OCI-LY7 (cell line): ENCODE measurements around the gene BCL2L12. TPM values are rescaled to one million over a fixed set of nuclear protein-coding genes. Genes with fewer than 3 reads are reported as not detected.

Source experiments
- BruUV-seq: library from RNA; stranded (reverse); fragments of 400-500 nt; replicated peaks from 2 replicates; lab custom pipeline; 2021; lab: Mats Ljungman, UMichigan
- CTCF ChIA-PET: fragments of 300-600 bp; sonication (Branson Sonifier 250); formaldehyde crosslinking; loops from one replicate; lab custom pipeline; 2022; ENCODE audit warnings: antibody characterized with exemption; ENCODE audit not compliant: unreplicated experiment; lab: Charles Lee
- POLR2A ChIA-PET: fragments of 300-600 bp; sonication (Branson Sonifier 250); formaldehyde crosslinking; loops from one replicate; lab custom pipeline; 2022; ENCODE audit warnings: antibody characterized with exemption; lab: Charles Lee
- DNase-seq: peaks from one replicate; pipeline ENCODE4 v3.0.0-alpha.2; 2015; ENCODE audit warnings: low spot score
- H2AFZ ChIP-seq: fragments of 200-600 bp; sonication (generic), shearing (Covaris generic); 2 replicates; pipeline ENCODE4 v1.6.1; 2014; ENCODE audit warnings: mild to moderate bottlenecking, antibody characterized with exemption, low read length, moderate library complexity
- H3K27ac ChIP-seq: fragments of 200-600 bp; sonication (generic); 2 replicates; pipeline ENCODE4 v1.5.1; 2014; ENCODE audit warnings: mixed run types, low read depth, mild to moderate bottlenecking, moderate library complexity, low read length, inconsistent platforms; ENCODE audit not compliant: poor library complexity, severe bottlenecking
- H3K36me3 ChIP-seq: fragments of 200-600 bp; sonication (generic); 2 replicates; pipeline ENCODE4 v1.6.1; 2014; ENCODE audit warnings: mild to moderate bottlenecking, antibody characterized with exemption, low read length, moderate library complexity, mixed read lengths; ENCODE audit not compliant: insufficient read depth
- H3K4me1 ChIP-seq: fragments of 200-600 bp; sonication (generic); 2 replicates; pipeline ENCODE4 v1.5.1; 2014; ENCODE audit warnings: mild to moderate bottlenecking, low read length; ENCODE audit not compliant: insufficient read depth, poor library complexity, severe bottlenecking
- H3K4me2 ChIP-seq: fragments of 200-600 bp; sonication (generic); 2 replicates; pipeline ENCODE4 v1.6.1; 2014; ENCODE audit warnings: mild to moderate bottlenecking, low read length
- H3K4me3 ChIP-seq: fragments of 200-600 bp; sonication (generic); 2 replicates; pipeline ENCODE4 v1.5.1; 2014; ENCODE audit warnings: mild to moderate bottlenecking, low read depth, low read length; ENCODE audit not compliant: poor library complexity, severe bottlenecking
- H3K79me2 ChIP-seq: fragments of 200-600 bp; sonication (generic); 2 replicates; pipeline ENCODE4 v1.6.1; 2016; ENCODE audit warnings: low read depth, mild to moderate bottlenecking, low read length, moderate library complexity, mixed read lengths; ENCODE audit not compliant: insufficient read depth
- H3K9me2 ChIP-seq: fragments of 200-600 bp; sonication (generic); 2 replicates; pipeline ENCODE4 v1.6.1; 2016; ENCODE audit warnings: mild to moderate bottlenecking, low read length, mixed read lengths; ENCODE audit not compliant: insufficient read depth
- H3K9me3 ChIP-seq: fragments of 200-600 bp; sonication (generic); 2 replicates; pipeline ENCODE4 v1.6.1; 2014; ENCODE audit warnings: mild to moderate bottlenecking, mixed run types, low read length, mixed read lengths
- H4K20me1 ChIP-seq: fragments of 200-600 bp; sonication (generic); 2 replicates; pipeline ENCODE4 v1.6.1; 2014; ENCODE audit warnings: mild to moderate bottlenecking, antibody characterized with exemption, low read length, moderate library complexity, mixed read lengths; ENCODE audit not compliant: insufficient read depth
- EZH2phosphoT487 ChIP-seq: fragments of 200-600 bp; sonication (generic); IDR thresholded peaks from 2 replicates; pipeline ENCODE4 v1.6.1; 2018; ENCODE audit warnings: low read depth, borderline replicate concordance, mild to moderate bottlenecking, mixed run types, antibody characterized with exemption, low read length, moderate library complexity, mixed read lengths
- intact Hi-C: fragments of 100-400 bp; cut with micrococcal nuclease; formaldehyde crosslinking; loops from one replicate; pipeline ENCODE4 v1.10.0; 2022; ENCODE audit not compliant: unreplicated experiment
- total RNA-seq, 2 experiments: library from RNA; depleted of rRNA in 1 of 2; stranded (reverse); fragments of >200 nt in 1 of 2; shearing (Covaris generic) in 1 of 2; gene quantifications; 2 replicates each; pipeline ENCODE4 v1.2.3, GENCODE V29; 2014 to 2022
- TF ChIP-seq, protein P1 (sequence below): fragments of 200-600 bp; sonication (generic); conservative IDR thresholded peaks from 2 replicates; pipeline ENCODE4 v1.5.1; 2014; ENCODE audit warnings: mild to moderate bottlenecking, antibody characterized with exemption, low read length, moderate library complexity, mixed read lengths

BCL2L12 gene
- total RNA-seq, 2 experiments from 2014 or later, result 38.9 to 65.4 TPM

DNA sequence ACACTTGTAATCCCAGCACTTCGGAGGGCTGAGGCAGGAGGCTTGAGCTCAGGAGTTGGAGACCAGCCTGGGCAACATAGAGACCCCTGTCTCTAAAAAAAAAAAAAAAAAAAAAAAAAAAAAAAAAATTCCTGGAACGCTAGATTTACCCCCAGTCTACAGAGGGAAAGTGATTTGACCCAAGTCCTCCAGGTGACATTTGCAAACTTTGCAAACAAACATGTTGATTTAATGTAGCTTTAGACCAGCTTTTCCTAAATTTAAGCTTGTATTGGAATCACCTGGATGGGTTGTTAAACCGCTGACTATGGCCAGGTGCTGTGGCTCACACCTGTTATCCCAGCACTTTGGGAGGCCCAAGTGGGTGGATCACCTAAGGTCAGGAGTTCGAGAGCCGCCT is 33.6 kb downstream of the BCL2L12 start:
- Histone ChIP-seq H3K9me2 (no peaks in the 10 kb centered on the region), H3K27ac (no peak overlapping the region), H3K4me3 (no peak overlapping the region), H2AFZ (no peak overlapping the region), H3K4me2 (no peak overlapping the region), H3K79me2 (no peaks in the 10 kb centered on the region), H3K9me3 (no peaks in the 10 kb centered on the region), H3K36me3 (no peaks in the 10 kb centered on the region), H4K20me1 (no peaks in the 10 kb centered on the region), H3K4me1 (no peaks in the 10 kb centered on the region)
- intact Hi-C loops, result no loop called here
- ChIA-PET CTCF (no interaction called here), POLR2A (interaction anchor here (0.6 kb wide), 1 partner anchor 34 kb away, joined by 4 read pairs; no protein-coding TSS in a partner anchor)
- no peak for DNase-seq
- no peak for TF ChIP-seq EZH2phosphoT487
- TF ChIP-seq, protein P1, sequence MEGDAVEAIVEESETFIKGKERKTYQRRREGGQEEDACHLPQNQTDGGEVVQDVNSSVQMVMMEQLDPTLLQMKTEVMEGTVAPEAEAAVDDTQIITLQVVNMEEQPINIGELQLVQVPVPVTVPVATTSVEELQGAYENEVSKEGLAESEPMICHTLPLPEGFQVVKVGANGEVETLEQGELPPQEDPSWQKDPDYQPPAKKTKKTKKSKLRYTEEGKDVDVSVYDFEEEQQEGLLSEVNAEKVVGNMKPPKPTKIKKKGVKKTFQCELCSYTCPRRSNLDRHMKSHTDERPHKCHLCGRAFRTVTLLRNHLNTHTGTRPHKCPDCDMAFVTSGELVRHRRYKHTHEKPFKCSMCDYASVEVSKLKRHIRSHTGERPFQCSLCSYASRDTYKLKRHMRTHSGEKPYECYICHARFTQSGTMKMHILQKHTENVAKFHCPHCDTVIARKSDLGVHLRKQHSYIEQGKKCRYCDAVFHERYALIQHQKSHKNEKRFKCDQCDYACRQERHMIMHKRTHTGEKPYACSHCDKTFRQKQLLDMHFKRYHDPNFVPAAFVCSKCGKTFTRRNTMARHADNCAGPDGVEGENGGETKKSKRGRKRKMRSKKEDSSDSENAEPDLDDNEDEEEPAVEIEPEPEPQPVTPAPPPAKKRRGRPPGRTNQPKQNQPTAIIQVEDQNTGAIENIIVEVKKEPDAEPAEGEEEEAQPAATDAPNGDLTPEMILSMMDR, result no peak
- BruUV-seq, result no TSS peak

GRCh38 chr19:49700563-49700962 is 34.8 kb downstream of the BCL2L12 start:
- Histone ChIP-seq H3K36me3 (no peaks in the 10 kb centered on the region), H3K27ac (no peak overlapping the region), H3K9me2 (no peaks in the 10 kb centered on the region), H3K9me3 (no peaks in the 10 kb centered on the region), H3K4me1 (no peaks in the 10 kb centered on the region), H2AFZ (no peak overlapping the region), H3K79me2 (no peaks in the 10 kb centered on the region), H4K20me1 (no peaks in the 10 kb centered on the region), H3K4me2 (no peak overlapping the region), H3K4me3 (no peak overlapping the region)
- POLR2A ChIA-PET, result no interaction called here
- no TSS peak for BruUV-seq
- TF ChIP-seq, protein P1, result no peak
- TF ChIP-seq EZH2phosphoT487, result no peak
- CTCF ChIA-PET, result no interaction called here
- intact Hi-C loops, result no loop called here
- no peak for DNase-seq

DNA sequence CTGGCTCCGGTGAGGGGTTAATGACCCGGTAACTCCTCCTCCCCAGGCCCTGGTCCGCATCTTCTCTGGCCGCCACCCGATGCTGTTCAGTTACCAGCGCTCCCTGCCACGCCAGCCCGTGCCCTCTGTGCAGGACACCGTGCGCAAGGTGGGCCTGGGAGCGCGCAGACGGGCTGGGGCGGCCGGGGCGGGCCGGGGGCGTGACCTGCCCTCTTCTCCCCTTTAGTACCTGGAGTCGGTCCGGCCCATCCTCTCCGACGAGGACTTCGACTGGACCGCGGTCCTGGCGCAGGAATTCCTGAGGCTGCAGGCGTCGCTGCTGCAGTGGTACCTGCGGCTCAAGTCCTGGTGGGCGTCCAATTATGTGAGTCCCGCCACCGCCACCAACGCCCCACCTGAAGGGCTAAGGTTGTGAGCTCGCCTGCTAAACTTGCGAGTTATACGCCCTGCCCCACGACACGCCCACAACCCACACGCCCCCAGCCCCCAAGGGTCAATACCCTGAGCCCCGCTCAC is 35.6 kb downstream of the BCL2L12 start:
- Histone ChIP-seq H3K27ac (no peak overlapping the region), H3K79me2 (no peaks in the 10 kb centered on the region), H3K9me3 (no peaks in the 10 kb centered on the region), H3K9me2 (no peaks in the 10 kb centered on the region), H3K4me1 (no peaks in the 10 kb centered on the region), H3K4me2 (no peak overlapping the region), H3K36me3 (no peaks in the 10 kb centered on the region), H3K4me3 (no peak overlapping the region), H2AFZ (no peak overlapping the region), H4K20me1 (no peaks in the 10 kb centered on the region)
- ChIA-PET CTCF (no interaction called here), POLR2A (no interaction called here)
- intact Hi-C loops, result no loop called here
- TF ChIP-seq, protein P1, result no peak
- no peak for TF ChIP-seq EZH2phosphoT487
- BruUV-seq, result no TSS peak
- DNase-seq, result no peak
